ENCODE data around the gene FNBP1L. TPM values are rescaled to one million over a fixed set of nuclear protein-coding genes. Genes with fewer than 3 reads are reported as not detected.
"Not testable (repeated sequence)": the region's sequence is repeated elsewhere in the genome, so short reads cannot be mapped to it uniquely, and the experiment has no call there.

The FNBP1L gene
- total RNA-seq, 1 donor from 2014 or later: 29.7 TPM

DNA sequence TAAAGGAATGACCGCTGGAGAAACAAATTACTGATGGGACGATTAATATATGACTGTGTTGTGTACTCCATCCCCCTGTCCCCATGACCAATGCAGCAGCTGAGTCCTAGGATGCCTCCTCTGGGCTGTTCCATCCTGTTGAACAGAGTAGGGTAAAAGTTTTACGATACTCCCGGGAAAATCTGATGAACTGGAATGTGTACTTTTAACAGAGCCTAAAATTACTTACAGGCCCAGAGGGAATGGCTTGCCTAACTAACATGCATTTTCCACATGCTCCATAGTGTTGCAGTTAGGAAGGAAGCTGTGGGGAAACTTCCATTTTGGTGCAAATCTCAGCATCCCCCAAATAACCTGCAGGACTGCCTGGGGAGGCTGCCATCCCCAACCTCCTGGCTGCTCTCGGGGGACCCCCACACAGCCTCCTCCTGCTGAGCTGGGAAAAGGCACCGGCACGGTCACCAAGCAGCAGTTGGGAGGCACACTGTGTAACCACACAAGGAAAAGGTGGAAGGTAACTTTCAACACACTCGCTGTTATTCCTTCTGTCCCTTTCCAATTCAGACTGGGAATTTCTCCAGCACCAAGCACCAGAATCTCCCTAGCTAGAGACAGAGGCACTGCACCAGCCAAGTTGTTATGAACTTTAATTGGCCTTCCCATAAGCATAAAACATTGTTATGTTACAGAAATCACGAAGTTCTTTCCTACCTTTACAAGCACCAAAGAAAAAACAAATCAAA lies 136.5 kb downstream of the FNBP1L start:
- peak overlapping the region; percentile 5 for H3K4me3 ChIP-seq (ENCODE audit: low read depth, low read length)
- FAIRE-seq: peak; percentile 79
- H3K27me3 ChIP-seq (ENCODE audit: control insufficient read depth, insufficient read depth, low read length): no peaks in the 10 kb centered on the region
- TF ChIP-seq CTCF (IDR thresholded peaks at IDR 0.05; ENCODE audit: insufficient read depth, low read length, severe bottlenecking): no peak
- peaks cover 46% of the 10 kb centered on the region for H3K36me3 ChIP-seq (ENCODE audit: control insufficient read depth, insufficient read depth, low read length)
- no peak for DNase-seq (ENCODE audit: low read depth)

GRCh38 chr1:93585059-93585966 lies 137.4 kb downstream of the FNBP1L start:
- no peak for TF ChIP-seq CTCF (IDR thresholded peaks at IDR 0.05; ENCODE audit: insufficient read depth, low read length, severe bottlenecking)
- no peak overlapping the region for H3K4me3 ChIP-seq (ENCODE audit: low read depth, low read length)
- no peaks in the 10 kb centered on the region for H3K27me3 ChIP-seq (ENCODE audit: control insufficient read depth, insufficient read depth, low read length)
- H3K36me3 ChIP-seq (ENCODE audit: control insufficient read depth, insufficient read depth, low read length): peaks cover 50% of the 10 kb centered on the region
- no peak for FAIRE-seq
- DNase-seq (ENCODE audit: low read depth): peak; percentile 74

DNA sequence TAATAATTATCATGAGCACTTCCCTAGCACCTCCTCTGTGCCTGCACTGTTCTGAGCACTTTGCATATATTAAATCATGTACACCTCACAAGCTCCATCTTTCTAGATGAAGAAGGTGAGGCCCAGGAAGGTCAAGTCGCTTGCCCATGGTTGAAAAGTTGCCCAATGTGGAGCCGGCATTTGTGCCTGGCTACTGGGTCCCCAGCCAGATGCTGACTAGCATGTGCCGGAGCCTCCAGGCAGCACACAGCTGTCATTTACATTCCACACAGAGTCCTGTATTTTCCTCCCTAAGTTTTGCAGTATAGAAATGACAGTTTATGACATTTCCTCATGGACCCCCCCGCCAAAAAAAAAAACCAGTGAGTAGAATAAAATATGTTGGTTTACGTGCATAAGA lies 139.4 kb downstream of the FNBP1L start:
- FAIRE-seq (no peak), DNase-seq (ENCODE audit: low read depth) (no peak)
- H3K27me3 ChIP-seq (ENCODE audit: control insufficient read depth, insufficient read depth, low read length): no peaks in the 10 kb centered on the region
- H3K4me3 ChIP-seq (ENCODE audit: low read depth, low read length): no peak overlapping the region
- H3K36me3 ChIP-seq (ENCODE audit: control insufficient read depth, insufficient read depth, low read length): peaks cover 52% of the 10 kb centered on the region
- TF ChIP-seq CTCF (IDR thresholded peaks at IDR 0.05; ENCODE audit: insufficient read depth, low read length, severe bottlenecking): no peak

GRCh38 chr1:93588206-93588605 lies 140.3 kb downstream of the FNBP1L start:
- H3K36me3 ChIP-seq (ENCODE audit: control insufficient read depth, insufficient read depth, low read length): peaks cover 45% of the 10 kb centered on the region
- no peaks in the 10 kb centered on the region for H3K27me3 ChIP-seq (ENCODE audit: control insufficient read depth, insufficient read depth, low read length)
- TF ChIP-seq CTCF (IDR thresholded peaks at IDR 0.05; ENCODE audit: insufficient read depth, low read length, severe bottlenecking): no peak
- FAIRE-seq (no peak), DNase-seq (ENCODE audit: low read depth) (no peak)
- no peak overlapping the region for H3K4me3 ChIP-seq (ENCODE audit: low read depth, low read length)

DNA sequence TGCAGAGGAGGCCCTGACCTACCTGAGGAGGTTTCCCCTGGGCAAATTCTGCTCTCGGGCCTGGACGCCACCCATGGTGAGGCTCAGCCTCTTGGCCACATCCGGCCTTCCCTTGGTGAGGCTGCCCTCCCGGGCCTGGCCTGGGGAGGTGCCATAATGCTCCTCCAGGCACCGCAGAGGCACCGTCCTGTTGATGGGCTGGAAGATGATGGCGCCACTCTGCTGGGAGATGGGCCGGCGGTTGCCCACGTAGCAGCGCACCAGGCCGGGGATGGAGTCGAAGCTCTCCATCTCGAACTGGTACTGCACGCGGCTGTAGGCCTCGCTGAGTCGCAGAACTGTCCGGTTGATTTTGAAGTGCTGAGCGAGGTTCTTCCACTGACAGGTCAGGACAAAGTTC lies 141.0 kb downstream of the FNBP1L start:
- Histone ChIP-seq H3K27me3 (ENCODE audit: control insufficient read depth, insufficient read depth, low read length) (no peaks in the 10 kb centered on the region), H3K4me3 (ENCODE audit: low read depth, low read length) (no peak overlapping the region), H3K36me3 (ENCODE audit: control insufficient read depth, insufficient read depth, low read length) (peaks cover 42% of the 10 kb centered on the region)
- DNase-seq (ENCODE audit: low read depth) (no peak), FAIRE-seq (no peak)
- no peak for TF ChIP-seq CTCF (IDR thresholded peaks at IDR 0.05; ENCODE audit: insufficient read depth, low read length, severe bottlenecking)

DNA sequence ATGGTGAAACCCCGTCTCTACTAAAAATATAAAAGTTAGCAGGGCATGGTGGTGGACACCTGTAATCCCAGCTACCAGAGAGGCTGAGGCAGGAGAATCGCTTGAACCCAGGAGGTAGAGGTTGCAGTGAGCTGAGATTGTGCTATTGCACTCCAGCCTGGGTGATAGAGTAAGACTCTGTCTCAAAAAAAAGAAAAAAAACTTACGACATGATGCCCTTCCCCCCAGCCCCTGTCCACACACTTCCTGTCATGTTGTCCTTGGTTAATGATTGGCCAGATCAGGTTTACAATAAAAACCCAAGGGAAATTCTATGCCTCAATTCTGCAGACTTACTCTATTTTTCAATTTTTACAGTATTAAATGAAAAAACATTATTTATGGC lies 143.4 kb downstream of the FNBP1L start:
- DNase-seq (ENCODE audit: low read depth): not testable (repeated sequence)

More for the DNA sequence above, 143.4 kb downstream of the FNBP1L start:
- H3K4me3 ChIP-seq (ENCODE audit: low read depth, low read length); H3K27me3 ChIP-seq (ENCODE audit: control insufficient read depth, insufficient read depth, low read length); FAIRE-seq: not testable (repeated sequence)
- peaks cover 36% of the 10 kb centered on the region for H3K36me3 ChIP-seq (ENCODE audit: control insufficient read depth, insufficient read depth, low read length)
